Measurements from ENCODE around the gene HNRNPU.
A peak's percentile ranks its signal among the peaks of the same experiment; 100 is the strongest.
"Not testable (repeated sequence)": the region's sequence is repeated elsewhere in the genome, so short reads cannot be mapped to it uniquely, and the experiment has no call there.

HNRNPU gene

GRCh38 chr1:244839656-244840055, 24.7 kb downstream of the HNRNPU start:
- no peak for DNase-seq

GRCh38 chr1:244837597-244838258, 26.6 kb downstream of the HNRNPU start:
- no peak for DNase-seq

DNA sequence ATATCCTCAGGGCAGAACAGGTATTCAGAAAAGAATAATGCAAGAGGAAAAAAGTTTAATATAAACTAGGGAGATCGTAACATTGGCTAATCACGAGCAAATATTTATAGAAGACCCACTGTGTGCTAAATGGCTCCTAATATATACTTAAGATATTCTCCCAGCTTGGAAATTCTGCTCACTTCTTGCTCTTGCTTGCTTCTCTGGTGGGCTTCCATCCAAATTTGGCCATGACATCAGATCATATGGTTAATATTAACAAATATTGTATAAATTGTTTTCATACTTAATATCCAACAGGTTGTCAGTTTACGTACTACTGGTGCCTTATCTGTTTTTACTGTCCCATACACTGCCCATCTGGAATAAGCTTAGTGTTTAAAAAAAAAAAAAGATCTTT, 27.8 kb downstream of the HNRNPU start:
- no peak for DNase-seq

GRCh38 chr1:244836135-244836521, 28.2 kb downstream of the HNRNPU start:
- DNase-seq = no peak

GRCh38 chr1:244835276-244836134, 28.8 kb downstream of the HNRNPU start, which contains the start of gene COX20:
Gene COX20 (plus strand): TSS chr1:244835658. CDS start chr1:244835715, 57 bp downstream.
- DNase-seq = peak; percentile 98

DNA sequence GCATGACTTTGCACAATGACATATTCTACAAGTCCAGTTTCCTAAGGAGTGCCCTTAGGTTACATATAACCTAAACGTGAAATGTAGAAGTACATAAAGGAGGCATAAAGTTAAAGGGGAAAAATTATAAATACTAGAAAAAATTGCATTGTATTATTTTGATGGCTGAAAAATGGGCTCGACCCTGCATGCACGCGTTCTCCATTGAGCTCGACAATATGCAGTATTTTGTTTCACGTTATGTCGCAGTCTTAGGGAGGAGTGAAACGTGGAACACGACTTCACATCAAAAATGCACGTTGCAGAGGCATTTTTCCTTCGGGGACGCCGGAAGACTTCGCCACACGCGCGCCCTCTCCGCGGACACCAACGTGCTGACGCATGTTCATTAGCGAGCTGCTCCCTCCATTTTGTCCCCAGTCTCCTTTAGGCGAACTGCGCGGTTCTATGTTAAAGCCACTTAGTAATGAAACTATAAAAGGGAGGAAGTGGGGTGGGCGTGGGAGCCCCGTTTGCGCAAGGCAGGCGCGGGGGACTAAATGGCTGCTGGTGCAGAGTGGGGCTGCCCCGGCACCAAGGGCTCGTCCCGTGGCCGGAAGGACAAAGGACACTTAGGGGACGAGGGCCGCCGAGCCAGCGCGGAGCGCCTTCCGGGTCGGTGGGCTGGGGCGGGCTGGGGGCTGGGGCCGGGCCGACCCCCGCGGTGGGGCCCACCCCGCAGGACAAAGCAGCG, 29.6 kb downstream of the HNRNPU start:
- DNase-seq = peak; percentile 98

GRCh38 chr1:244833734-244834542, 30.4 kb downstream of the HNRNPU start:
- DNase-seq = peak; percentile 67

- not testable (repeated sequence) for DNase-seq
These were observed 31.1 kb downstream of the HNRNPU start for GRCh38 chr1:244833260-244833659.

DNA sequence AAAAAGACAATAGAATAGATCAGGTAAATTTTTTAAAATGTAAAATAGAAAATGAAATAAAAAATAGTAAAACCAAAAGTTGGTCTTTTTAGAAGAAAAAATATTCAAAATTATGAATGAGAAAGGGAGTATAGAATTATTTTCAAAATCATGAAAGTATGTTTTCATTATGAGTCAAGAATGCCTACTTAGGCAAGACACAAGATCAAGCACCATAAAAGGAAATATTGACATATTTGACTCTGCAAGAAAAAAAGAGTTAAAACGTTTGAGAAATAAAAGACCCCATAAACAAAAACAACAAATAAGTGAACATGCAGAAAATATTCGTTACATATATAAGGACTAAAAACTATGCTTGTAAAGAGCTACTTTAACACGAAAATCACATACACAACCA, 33.7 kb downstream of the HNRNPU start:
- no peak for DNase-seq

DNA sequence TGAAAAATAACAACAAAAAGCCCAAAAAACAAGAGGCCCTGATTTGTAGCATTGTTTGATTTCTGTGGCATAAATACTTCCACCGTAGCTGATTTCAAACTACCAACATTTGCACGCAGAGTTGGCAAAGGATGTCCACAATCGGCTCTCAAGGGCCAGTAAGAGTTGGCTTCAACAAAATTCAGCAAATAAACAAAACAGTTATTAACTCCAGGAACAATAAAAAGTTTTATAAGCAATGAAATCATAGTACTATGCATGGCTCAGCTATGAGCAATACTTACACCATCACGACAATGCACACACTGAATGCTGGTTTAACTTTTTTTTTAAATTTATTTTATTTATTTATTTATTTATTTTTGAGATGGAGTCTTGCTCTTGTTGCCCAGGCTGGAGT, 37.6 kb downstream of the HNRNPU start:
- no peak for DNase-seq

DNA sequence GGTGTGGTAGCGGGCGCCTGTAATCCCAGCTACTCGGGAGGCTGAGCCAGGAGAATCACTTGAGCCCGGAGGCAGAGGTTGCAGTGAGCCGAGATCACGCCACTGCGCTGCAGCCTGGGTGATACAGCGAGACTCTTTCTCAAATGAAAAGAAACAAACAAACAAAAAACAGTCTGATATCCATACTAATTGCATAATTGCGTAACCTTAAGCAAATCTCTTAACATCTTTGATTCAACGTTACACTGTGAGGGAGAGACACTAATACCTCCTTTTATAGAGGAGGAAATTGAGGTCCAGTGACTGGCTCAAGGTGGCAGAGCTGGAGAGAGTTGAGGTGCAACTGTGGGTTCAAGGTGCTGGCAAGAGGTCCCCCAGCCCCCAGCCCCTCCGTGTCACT, 41.5 kb downstream of the HNRNPU start:
- no peak for DNase-seq

DNA sequence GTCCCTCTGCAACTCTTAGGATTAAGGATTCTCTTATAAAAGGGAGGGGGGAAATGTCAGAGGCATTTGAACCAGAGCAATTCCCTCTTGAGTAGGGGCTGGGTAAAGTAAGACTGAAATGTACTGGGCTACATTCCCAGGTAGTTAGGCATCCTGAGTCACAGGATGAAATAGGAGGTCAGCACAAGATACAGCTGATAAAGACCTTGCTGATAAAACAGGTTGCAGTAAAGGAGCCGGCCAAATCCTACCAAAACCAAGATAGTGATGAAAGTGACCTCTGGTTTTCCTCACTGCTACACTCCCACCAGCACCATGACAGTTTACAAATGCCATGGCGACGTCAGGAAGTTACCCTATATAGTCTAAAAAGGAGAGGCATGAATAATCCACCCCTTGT, 43.2 kb downstream of the HNRNPU start:
- DNase-seq = no peak

- DNase-seq = no peak
These were observed 44.2 kb downstream of the HNRNPU start for GRCh38 chr1:244820131-244820530.

DNA sequence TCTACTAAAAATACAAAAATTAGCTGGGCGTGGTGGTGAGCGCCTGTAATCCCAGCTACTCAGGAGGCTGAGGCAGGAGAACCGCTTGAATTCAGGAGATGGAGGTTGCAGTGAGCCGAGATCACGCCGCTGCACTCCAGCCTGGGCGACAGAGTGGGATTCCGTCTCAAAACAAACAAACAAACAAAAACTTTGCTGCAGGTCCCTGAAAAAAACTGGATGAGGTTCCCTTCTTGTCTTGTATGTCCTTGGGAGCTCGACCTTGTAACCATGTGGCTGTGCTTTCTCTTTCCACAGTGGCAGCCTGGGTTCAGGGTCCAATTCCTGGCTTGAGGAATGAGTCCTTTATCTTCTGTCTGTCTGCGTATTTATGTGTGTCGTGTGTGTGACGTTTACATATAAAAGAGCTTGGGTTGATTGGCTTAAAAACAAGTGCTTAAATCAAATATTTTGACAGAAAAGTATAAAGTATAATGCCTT, 46.9 kb downstream of the HNRNPU start:
- DNase-seq = no peak

DNA sequence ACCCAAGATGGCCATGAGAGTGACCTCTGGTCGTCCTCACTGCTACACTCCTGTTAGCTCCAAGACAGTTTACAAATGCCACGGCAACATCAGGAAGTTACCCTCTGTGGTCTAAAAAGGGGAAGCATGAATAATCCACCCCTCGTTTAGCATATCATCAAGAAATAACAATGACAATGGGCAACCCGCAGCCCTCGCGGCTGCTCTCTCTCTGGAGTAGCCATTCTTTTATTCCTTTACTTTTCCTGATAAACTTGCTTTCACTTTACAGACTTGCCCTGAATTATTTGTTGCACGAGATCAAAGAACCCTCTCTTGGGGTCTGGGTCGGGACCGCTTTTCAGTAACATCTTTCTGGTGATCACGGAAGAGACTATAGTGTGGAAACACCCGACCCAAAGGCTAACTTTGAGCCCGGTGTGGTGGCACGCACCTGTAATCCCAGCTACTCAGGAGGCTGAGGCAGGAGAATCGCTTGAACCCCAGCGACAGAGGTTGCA, 48.7 kb downstream of the HNRNPU start:
- DNase-seq = no peak

- no peak for DNase-seq
These were observed 51.0 kb downstream of the HNRNPU start for GRCh38 chr1:244813327-244813726.

GRCh38 chr1:244810221-244810620, 54.1 kb downstream of the HNRNPU start:
- no peak for DNase-seq

DNA sequence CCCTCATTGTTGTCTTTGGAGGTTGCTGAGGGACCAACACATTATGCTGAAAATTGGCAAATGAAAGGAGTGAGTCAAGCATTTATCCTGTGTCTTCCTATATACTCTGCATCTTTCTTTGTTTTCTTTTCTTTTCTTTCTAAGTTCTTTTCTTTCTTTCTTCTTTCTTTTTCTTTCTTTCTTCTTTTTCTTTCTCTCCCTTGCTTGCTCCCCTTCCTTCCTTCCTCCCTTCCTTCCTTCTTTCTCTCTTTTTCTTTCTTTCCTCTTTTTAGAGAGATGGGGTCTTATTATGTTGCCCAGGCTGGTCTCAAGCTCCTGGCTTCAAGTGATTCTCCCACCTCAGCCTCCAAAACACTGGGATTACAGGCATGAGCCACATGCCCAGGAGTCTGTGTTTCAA, 57.2 kb downstream of the HNRNPU start:
- no peak for DNase-seq

DNA sequence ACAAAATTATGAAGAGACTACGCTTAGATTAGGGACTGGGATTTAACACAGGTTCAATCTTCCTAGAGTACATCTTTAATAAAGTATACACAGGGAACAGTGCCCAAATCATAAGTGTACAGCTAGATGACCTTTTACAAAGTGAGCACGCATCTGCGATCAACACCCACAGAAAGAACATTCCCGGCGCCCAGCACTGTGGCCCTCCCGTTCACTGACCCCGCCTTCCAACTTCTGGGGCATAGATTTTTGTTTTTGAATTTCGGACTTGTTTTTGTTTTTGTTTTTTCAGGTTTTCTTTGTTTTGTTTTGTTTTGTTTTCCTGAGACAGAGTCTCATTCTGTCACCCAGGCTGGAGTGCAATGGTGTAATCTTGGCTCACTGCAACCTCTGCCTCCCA, 59.5 kb downstream of the HNRNPU start:
- no peak for DNase-seq

GRCh38 chr1:244802556-244803239, 61.6 kb downstream of the HNRNPU start:
- no peak for DNase-seq

- DNase-seq = no peak
These were observed 62.3 kb downstream of the HNRNPU start for GRCh38 chr1:244802041-244802440.

GRCh38 chr1:244801246-244801645, 63.1 kb downstream of the HNRNPU start:
- no peak for DNase-seq
